Activated gamma-delta T cell treated with anti-CD3 and anti-CD28 coated beads, Interleukin-2, amount 50 U/mL, for 16 hours (primary cell): ENCODE measurements around the gene RNF224.
"Not testable (repeated sequence)": the region's sequence is repeated elsewhere in the genome, so short reads cannot be mapped to it uniquely, and the experiment has no call there.

Experiments used
- DNase-seq: peaks from one replicate; pipeline ENCODE4 v3.0.0-alpha.2; 2020; ENCODE audit warnings: low read depth

Gene RNF224

GRCh38 chr9:137254624-137255447, 27.5 kb downstream of the RNF224 start, which contains the start of gene NELFB:
NELFB (plus strand) TSS chr9:137255327.
- DNase-seq, result peak; percentile 91

- no peak for DNase-seq
Measured at GRCh38 chr9:137255448-137256114, 28.3 kb downstream of the RNF224 start.

GRCh38 chr9:137256362-137256761, 29.1 kb downstream of the RNF224 start:
- DNase-seq, result no peak

GRCh38 chr9:137256856-137257255, 29.6 kb downstream of the RNF224 start:
- DNase-seq, result no peak

GRCh38 chr9:137262173-137262908, 35.0 kb downstream of the RNF224 start:
- not testable (repeated sequence) for DNase-seq

GRCh38 chr9:137262909-137263285, 35.6 kb downstream of the RNF224 start:
- no peak for DNase-seq

GRCh38 chr9:137263506-137263905, 36.2 kb downstream of the RNF224 start:
- no peak for DNase-seq

- DNase-seq, result no peak
Measured at GRCh38 chr9:137264067-137264466, 36.8 kb downstream of the RNF224 start.

- DNase-seq, result no peak
Measured at GRCh38 chr9:137265496-137266161, 38.3 kb downstream of the RNF224 start.

GRCh38 chr9:137266162-137266527, 38.8 kb downstream of the RNF224 start:
- no peak for DNase-seq

GRCh38 chr9:137266585-137267453, 39.5 kb downstream of the RNF224 start:
- no peak for DNase-seq

- DNase-seq, result no peak
Measured at GRCh38 chr9:137267933-137268355, 40.6 kb downstream of the RNF224 start.

- no peak for DNase-seq
Measured at GRCh38 chr9:137268538-137269201, 41.4 kb downstream of the RNF224 start.

GRCh38 chr9:137269231-137269772, 42.0 kb downstream of the RNF224 start:
- DNase-seq, result no peak

GRCh38 chr9:137270929-137271695, 43.8 kb downstream of the RNF224 start:
- DNase-seq, result no peak

GRCh38 chr9:137271696-137272076, 44.4 kb downstream of the RNF224 start:
- no peak for DNase-seq

- DNase-seq, result no peak
Measured at GRCh38 chr9:137272241-137273094, 45.2 kb downstream of the RNF224 start.

- no peak for DNase-seq
Measured at GRCh38 chr9:137273095-137273490, 45.8 kb downstream of the RNF224 start.
